WTC11 (cell line): ENCODE results near the gene MVD. TPM values are rescaled to one million over a fixed set of nuclear protein-coding genes. Genes with fewer than 3 reads are reported as not detected.

Source experiments
- ATAC-seq: fragments of 200-7000 bp; cut with Tn5 transposase; 2 replicates; pipeline ENCODE4 v1.10.0; 2021; ENCODE audit warnings: mild to moderate bottlenecking, moderate library complexity
- CTCF ChIA-PET: fragments of 300-600 bp; sonication (Branson Sonifier 250); formaldehyde crosslinking; loops from one replicate; lab custom pipeline; 2021; ENCODE audit warnings: antibody characterized with exemption; lab: Charles Lee
- POLR2A ChIA-PET: fragments of 350-600 bp; sonication (Branson Sonifier 250); formaldehyde crosslinking; loops from one replicate; lab custom pipeline; 2021; ENCODE audit warnings: antibody characterized with exemption; lab: Charles Lee
- DNase-seq: peaks from one replicate; pipeline ENCODE4 v3.0.0; 2021; ENCODE audit warnings: low spot score
- H3K27ac Mint-ChIP-seq: 2 replicates; pipeline ENCODE4 v1.8.0; 2021; ENCODE audit warnings: mixed read lengths
- H3K27me3 Mint-ChIP-seq: 2 replicates; pipeline ENCODE4 v1.8.0; 2021; ENCODE audit warnings: low read depth, mild to moderate bottlenecking, moderate library complexity, mixed read lengths
- H3K36me3 Mint-ChIP-seq: 2 replicates; pipeline ENCODE4 v1.8.0; 2021; ENCODE audit warnings: mixed read lengths
- H3K4me1 Mint-ChIP-seq: 2 replicates; pipeline ENCODE4 v1.8.0; 2022; ENCODE audit warnings: mixed read lengths
- H3K4me3 Mint-ChIP-seq: 2 replicates; pipeline ENCODE4 v1.8.0; 2021; ENCODE audit warnings: mild to moderate bottlenecking, moderate library complexity, mixed read lengths
- H3K9me3 Mint-ChIP-seq: 2 replicates; pipeline ENCODE4 v1.8.0; 2021; ENCODE audit warnings: mixed read lengths
- ATF3 ChIP-seq: sonication (generic); formaldehyde crosslinking; conservative IDR thresholded peaks from 2 replicates; pipeline ENCODE4 v1.8.1; 2022; ENCODE audit warnings: mild to moderate bottlenecking, missing genetic modification reagents
- CREB1 ChIP-seq: sonication (generic); formaldehyde crosslinking; IDR thresholded peaks from 2 replicates; pipeline ENCODE4 v1.8.0; 2023; ENCODE audit warnings: mild to moderate bottlenecking, missing genetic modification reagents
- E2F4 ChIP-seq: sonication (generic); formaldehyde crosslinking; IDR thresholded peaks from 2 replicates; pipeline ENCODE4 v1.8.1; 2022; ENCODE audit warnings: low read depth, mild to moderate bottlenecking, moderate library complexity, missing genetic modification reagents, borderline replicate concordance
- ELF4 ChIP-seq: sonication (generic); formaldehyde crosslinking; IDR thresholded peaks from 2 replicates; pipeline ENCODE4 v1.8.1; 2022; ENCODE audit warnings: low read depth, mild to moderate bottlenecking, moderate library complexity, missing genetic modification reagents
- FOXK1 ChIP-seq: sonication (generic); formaldehyde crosslinking; IDR thresholded peaks from 2 replicates; pipeline ENCODE4 v1.8.0; 2022; ENCODE audit warnings: mild to moderate bottlenecking, moderate library complexity, missing genetic modification reagents
- GABPB1 ChIP-seq: sonication (generic); formaldehyde crosslinking; IDR thresholded peaks from 2 replicates; pipeline ENCODE4 v1.8.1; 2023; ENCODE audit warnings: mild to moderate bottlenecking, missing genetic modification reagents
- NFYB ChIP-seq: sonication (generic); formaldehyde crosslinking; conservative IDR thresholded peaks from 2 replicates; pipeline ENCODE4 v1.8.0; 2022; ENCODE audit warnings: low read depth, missing genetic modification reagents
- NR2C2 ChIP-seq: sonication (generic); formaldehyde crosslinking; IDR thresholded peaks from 2 replicates; pipeline ENCODE4 v1.8.0; 2022; ENCODE audit warnings: mild to moderate bottlenecking, missing genetic modification reagents
- OVOL2 ChIP-seq: fragments of 250-450 bp; sonication (Bioruptor Pico); IDR thresholded peaks from 2 replicates; pipeline ENCODE4 v1.9.0; 2021; ENCODE audit warnings: mild to moderate bottlenecking, borderline replicate concordance
- PRRX2 ChIP-seq: fragments of 250-450 bp; sonication (Bioruptor Pico); IDR thresholded peaks from 2 replicates; pipeline ENCODE4 v1.8.0; 2021; ENCODE audit warnings: mild to moderate bottlenecking
- RELA ChIP-seq: sonication (generic); formaldehyde crosslinking; IDR thresholded peaks from 2 replicates; pipeline ENCODE4 v1.8.1; 2022; ENCODE audit warnings: missing genetic modification reagents, mild to moderate bottlenecking, borderline replicate concordance
- SMAD3 ChIP-seq: sonication (generic); formaldehyde crosslinking; IDR thresholded peaks from 2 replicates; pipeline ENCODE4 v1.8.0; 2022; ENCODE audit warnings: missing genetic modification reagents, mild to moderate bottlenecking, borderline replicate concordance
- SP1 ChIP-seq: sonication (generic); formaldehyde crosslinking; conservative IDR thresholded peaks from 2 replicates; pipeline ENCODE4 v1.8.1; 2022; ENCODE audit warnings: missing genetic modification reagents
- TCF7 ChIP-seq: sonication (generic); formaldehyde crosslinking; IDR thresholded peaks from 2 replicates; pipeline ENCODE4 v1.8.0; 2022; ENCODE audit warnings: mild to moderate bottlenecking, low read depth, missing genetic modification reagents, moderate library complexity
- ZNF121 ChIP-seq: sonication (generic); formaldehyde crosslinking; IDR thresholded peaks from 2 replicates; pipeline ENCODE4 v1.8.0; 2023; ENCODE audit warnings: missing genetic modification reagents
- ZNF138 ChIP-seq: sonication (generic); formaldehyde crosslinking; conservative IDR thresholded peaks from 2 replicates; pipeline ENCODE4 v1.8.1; 2022; ENCODE audit warnings: mild to moderate bottlenecking, moderate library complexity, missing genetic modification reagents
- ZNF232 ChIP-seq: sonication (generic); formaldehyde crosslinking; IDR thresholded peaks from 2 replicates; pipeline ENCODE4 v1.8.0; 2022; ENCODE audit warnings: mild to moderate bottlenecking, missing genetic modification reagents
- ZNF317 ChIP-seq: sonication (generic); formaldehyde crosslinking; IDR thresholded peaks from 2 replicates; pipeline ENCODE4 v1.8.1; 2023; ENCODE audit warnings: low read depth, mild to moderate bottlenecking, moderate library complexity, missing genetic modification reagents, borderline replicate concordance
- ZNF423 ChIP-seq: fragments of 250-450 bp; sonication (Bioruptor Pico); IDR thresholded peaks from 2 replicates; pipeline ENCODE4 v2.1.2; 2022; ENCODE audit warnings: mild to moderate bottlenecking, moderate library complexity
- ZNF671 ChIP-seq: fragments of 250-450 bp; sonication (Bioruptor Pico); IDR thresholded peaks from 2 replicates; pipeline ENCODE4 v1.8.0; 2021; ENCODE audit warnings: mild to moderate bottlenecking
- total RNA-seq: library from RNA; stranded (reverse); gene quantifications from 3 replicates; pipeline ENCODE4 v1.2.3, GENCODE V29; 2021
- TF ChIP-seq, protein P1 (sequence below): fragments of 200-600 bp; IDR thresholded peaks from 2 replicates; pipeline ENCODE4 v1.8.0; 2022; ENCODE audit warnings: antibody characterized with exemption
- TF ChIP-seq, protein P2 (sequence below): sonication (generic); formaldehyde crosslinking; IDR thresholded peaks from 2 replicates; pipeline ENCODE4 v1.8.0; 2022; ENCODE audit warnings: mild to moderate bottlenecking, missing genetic modification reagents
- TF ChIP-seq, protein P3 (sequence below): sonication (generic); formaldehyde crosslinking; IDR thresholded peaks from 2 replicates; pipeline ENCODE4 v1.8.0; 2022; ENCODE audit warnings: mild to moderate bottlenecking, missing genetic modification reagents
- TF ChIP-seq, protein P4 (sequence below): sonication (generic); formaldehyde crosslinking; IDR thresholded peaks from 2 replicates; pipeline ENCODE4 v1.8.1; 2022; ENCODE audit warnings: mild to moderate bottlenecking, missing genetic modification reagents, moderate library complexity, borderline replicate concordance

The MVD gene
- total RNA-seq, 1 experiment from 2014 or later: 113 TPM

- H3K36me3 Mint-ChIP-seq: peaks cover 11% of the 10 kb centered on the region; the same call in 1 of the 2 replicates
- CTCF ChIA-PET: interaction anchor here (0.9 to 1.7 kb wide), 3 partner anchors 15 to 80 kb away, joined by 3 to 6 read pairs (median 5); no protein-coding TSS in a partner anchor
Measured at GRCh38 chr16:88657371-88657770, 5.5 kb downstream of the MVD start.

DNA sequence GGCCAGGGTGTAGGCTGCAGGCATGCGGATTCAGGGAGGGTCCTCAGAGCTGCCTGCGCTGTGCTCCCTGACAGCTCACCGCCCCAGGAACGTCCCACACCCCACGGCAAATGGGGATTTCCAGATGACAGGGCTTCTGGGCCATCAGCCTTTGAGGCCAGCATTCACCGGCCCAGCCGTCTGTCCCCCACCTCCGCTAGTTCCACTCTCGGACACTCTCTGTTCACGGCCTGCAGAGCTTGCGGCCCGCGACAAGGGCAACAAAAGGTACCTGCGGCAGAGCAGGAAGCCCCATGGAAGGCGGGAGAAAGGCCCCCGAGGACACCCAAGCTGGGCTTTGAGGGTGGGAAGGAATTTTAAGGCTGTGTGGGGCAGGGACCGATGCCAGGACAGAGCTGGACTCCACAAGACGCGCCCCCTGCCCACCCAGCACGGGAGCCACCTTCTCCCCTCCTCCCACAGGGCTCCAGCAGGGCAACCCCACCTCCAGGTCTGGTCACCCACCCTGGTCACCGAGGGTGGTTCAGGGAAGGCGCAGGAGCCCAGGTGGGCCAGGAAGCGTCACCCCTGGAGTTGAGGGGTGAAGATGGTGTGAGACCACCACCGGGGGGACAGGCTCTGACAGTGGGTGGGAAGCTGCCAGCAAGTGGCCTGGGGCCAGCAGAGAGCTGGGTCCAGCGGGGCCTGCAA, 6.5 kb downstream of the MVD start:
- H3K36me3 Mint-ChIP-seq: peaks cover 11% of the 10 kb centered on the region; the same call in 1 of the 2 replicates
- TF ChIP-seq GABPB1 (CRISPR knock-in tag): no peak
- no peak for TF ChIP-seq PRRX2 (CRISPR knock-in tag)
- no peak for TF ChIP-seq ZNF671
- TF ChIP-seq SMAD3 (CRISPR knock-in tag): no peak
- TF ChIP-seq OVOL2 (CRISPR knock-in tag): no peak
- no peak for TF ChIP-seq NR2C2 (CRISPR knock-in tag)
- TF ChIP-seq, protein P1, sequence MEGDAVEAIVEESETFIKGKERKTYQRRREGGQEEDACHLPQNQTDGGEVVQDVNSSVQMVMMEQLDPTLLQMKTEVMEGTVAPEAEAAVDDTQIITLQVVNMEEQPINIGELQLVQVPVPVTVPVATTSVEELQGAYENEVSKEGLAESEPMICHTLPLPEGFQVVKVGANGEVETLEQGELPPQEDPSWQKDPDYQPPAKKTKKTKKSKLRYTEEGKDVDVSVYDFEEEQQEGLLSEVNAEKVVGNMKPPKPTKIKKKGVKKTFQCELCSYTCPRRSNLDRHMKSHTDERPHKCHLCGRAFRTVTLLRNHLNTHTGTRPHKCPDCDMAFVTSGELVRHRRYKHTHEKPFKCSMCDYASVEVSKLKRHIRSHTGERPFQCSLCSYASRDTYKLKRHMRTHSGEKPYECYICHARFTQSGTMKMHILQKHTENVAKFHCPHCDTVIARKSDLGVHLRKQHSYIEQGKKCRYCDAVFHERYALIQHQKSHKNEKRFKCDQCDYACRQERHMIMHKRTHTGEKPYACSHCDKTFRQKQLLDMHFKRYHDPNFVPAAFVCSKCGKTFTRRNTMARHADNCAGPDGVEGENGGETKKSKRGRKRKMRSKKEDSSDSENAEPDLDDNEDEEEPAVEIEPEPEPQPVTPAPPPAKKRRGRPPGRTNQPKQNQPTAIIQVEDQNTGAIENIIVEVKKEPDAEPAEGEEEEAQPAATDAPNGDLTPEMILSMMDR: no peak
- TF ChIP-seq ELF4 (CRISPR knock-in tag): no peak
- TF ChIP-seq ZNF138 (CRISPR knock-in tag): no peak
- TF ChIP-seq ZNF232 (CRISPR knock-in tag): no peak
- no peak for TF ChIP-seq CREB1
- TF ChIP-seq ZNF317: no peak
- no peak for TF ChIP-seq ZNF423
- no peak for TF ChIP-seq RELA (CRISPR knock-in tag)
- TF ChIP-seq FOXK1: no peak
- TF ChIP-seq ZNF121: no peak
- no peak for TF ChIP-seq TCF7 (CRISPR knock-in tag)
- H3K9me3 Mint-ChIP-seq: no peaks in the 10 kb centered on the region
- H3K4me3 Mint-ChIP-seq: no peak overlapping the region
- no peak for ATAC-seq
- H3K27me3 Mint-ChIP-seq: no peaks in the 10 kb centered on the region
- no peak overlapping the region for H3K27ac Mint-ChIP-seq
- peaks cover 9% of the 10 kb centered on the region for H3K4me1 Mint-ChIP-seq
- POLR2A ChIA-PET: no interaction called here
- DNase-seq: no peak
- CTCF ChIA-PET: interaction anchor here (0.7 to 1.6 kb wide), 4 partner anchors 16 to 918 kb away, joined by 3 to 6 read pairs (median 3); no protein-coding TSS in a partner anchor

More at GRCh38 chr16:88657371-88657770, 5.5 kb downstream of the MVD start:
- no peak for DNase-seq
- no peak for ATAC-seq
- Mint-ChIP-seq H3K9me3 (no peaks in the 10 kb centered on the region), H3K27me3 (no peaks in the 10 kb centered on the region), H3K4me1 (peaks cover 14% of the 10 kb centered on the region), H3K4me3 (no peak overlapping the region), H3K27ac (no peak overlapping the region)
- POLR2A ChIA-PET: no interaction called here
- TF ChIP-seq OVOL2 (CRISPR knock-in tag): no peak
- TF ChIP-seq SP1: no peak
- TF ChIP-seq, protein P2, sequence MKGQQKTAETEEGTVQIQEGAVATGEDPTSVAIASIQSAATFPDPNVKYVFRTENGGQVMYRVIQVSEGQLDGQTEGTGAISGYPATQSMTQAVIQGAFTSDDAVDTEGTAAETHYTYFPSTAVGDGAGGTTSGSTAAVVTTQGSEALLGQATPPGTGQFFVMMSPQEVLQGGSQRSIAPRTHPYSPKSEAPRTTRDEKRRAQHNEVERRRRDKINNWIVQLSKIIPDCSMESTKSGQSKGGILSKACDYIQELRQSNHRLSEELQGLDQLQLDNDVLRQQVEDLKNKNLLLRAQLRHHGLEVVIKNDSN (CRISPR knock-in tag): no peak
- no peak for TF ChIP-seq E2F4
- TF ChIP-seq NFYB (CRISPR knock-in tag): no peak
- TF ChIP-seq, protein P3, sequence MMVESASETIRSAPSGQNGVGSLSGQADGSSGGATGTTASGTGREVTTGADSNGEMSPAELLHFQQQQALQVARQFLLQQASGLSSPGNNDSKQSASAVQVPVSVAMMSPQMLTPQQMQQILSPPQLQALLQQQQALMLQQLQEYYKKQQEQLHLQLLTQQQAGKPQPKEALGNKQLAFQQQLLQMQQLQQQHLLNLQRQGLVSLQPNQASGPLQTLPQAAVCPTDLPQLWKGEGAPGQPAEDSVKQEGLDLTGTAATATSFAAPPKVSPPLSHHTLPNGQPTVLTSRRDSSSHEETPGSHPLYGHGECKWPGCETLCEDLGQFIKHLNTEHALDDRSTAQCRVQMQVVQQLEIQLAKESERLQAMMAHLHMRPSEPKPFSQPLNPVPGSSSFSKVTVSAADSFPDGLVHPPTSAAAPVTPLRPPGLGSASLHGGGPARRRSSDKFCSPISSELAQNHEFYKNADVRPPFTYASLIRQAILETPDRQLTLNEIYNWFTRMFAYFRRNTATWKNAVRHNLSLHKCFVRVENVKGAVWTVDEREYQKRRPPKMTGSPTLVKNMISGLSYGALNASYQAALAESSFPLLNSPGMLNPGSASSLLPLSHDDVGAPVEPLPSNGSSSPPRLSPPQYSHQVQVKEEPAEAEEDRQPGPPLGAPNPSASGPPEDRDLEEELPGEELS (CRISPR knock-in tag): no peak
- no peak for TF ChIP-seq ATF3 (CRISPR knock-in tag)
- TF ChIP-seq, protein P4, sequence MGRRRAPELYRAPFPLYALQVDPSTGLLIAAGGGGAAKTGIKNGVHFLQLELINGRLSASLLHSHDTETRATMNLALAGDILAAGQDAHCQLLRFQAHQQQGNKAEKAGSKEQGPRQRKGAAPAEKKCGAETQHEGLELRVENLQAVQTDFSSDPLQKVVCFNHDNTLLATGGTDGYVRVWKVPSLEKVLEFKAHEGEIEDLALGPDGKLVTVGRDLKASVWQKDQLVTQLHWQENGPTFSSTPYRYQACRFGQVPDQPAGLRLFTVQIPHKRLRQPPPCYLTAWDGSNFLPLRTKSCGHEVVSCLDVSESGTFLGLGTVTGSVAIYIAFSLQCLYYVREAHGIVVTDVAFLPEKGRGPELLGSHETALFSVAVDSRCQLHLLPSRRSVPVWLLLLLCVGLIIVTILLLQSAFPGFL (CRISPR knock-in tag): no peak
